ENCODE results near the gene NUBP1.

NUBP1 gene

DNA sequence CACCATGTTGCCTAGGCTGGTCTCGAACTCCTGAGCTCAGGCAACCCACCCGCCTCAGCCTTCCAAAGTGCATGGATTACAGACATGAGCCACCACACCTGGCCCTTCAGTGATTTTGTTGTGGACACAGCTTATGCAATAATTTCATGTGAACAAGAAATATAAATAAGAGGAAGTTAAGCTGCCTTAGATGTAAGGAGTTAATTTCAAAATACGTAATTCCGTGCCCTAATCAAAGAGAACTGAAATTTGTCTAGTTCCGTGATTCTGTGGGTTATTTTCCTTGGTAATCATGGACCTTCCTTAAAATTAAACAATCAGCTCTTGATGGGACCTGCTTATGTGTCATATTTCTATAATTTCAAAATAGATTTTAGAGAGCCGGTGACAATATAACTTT is 63.1 kb downstream of the NUBP1 start:
- Histone ChIP-seq H4K20me1 (ENCODE audit: insufficient read depth, low read length, poor library complexity, severe bottlenecking) (no peaks in the 10 kb centered on the region), H2AFZ (ENCODE audit: low read length) (no peak overlapping the region), H3K4me2 (ENCODE audit: low read depth, low read length, poor library complexity, severe bottlenecking) (no peak overlapping the region), H3K36me3 (ENCODE audit: insufficient read depth, low read length) (no peaks in the 10 kb centered on the region), H3K79me2 (ENCODE audit: insufficient read depth, low read length) (no peaks in the 10 kb centered on the region), H3K4me3 (ENCODE audit: low read length, poor library complexity, severe bottlenecking) (no peak overlapping the region), H3F3A (ENCODE audit: low read depth) (no peaks in the 10 kb centered on the region), H3K4me1 (ENCODE audit: insufficient read depth, low read length, poor library complexity, severe bottlenecking) (no peaks in the 10 kb centered on the region), H3K9me2 (replicated peaks; ENCODE audit: low read depth, low read length) (no peaks in the 10 kb centered on the region), H3K27me3 (ENCODE audit: insufficient read depth, low read length, poor library complexity, severe bottlenecking) (no peaks in the 10 kb centered on the region), H3K9ac (ENCODE audit: low read depth, low read length, poor library complexity, severe bottlenecking) (no peak overlapping the region), H3K9me3 (ENCODE audit: insufficient read depth, low read depth, low read length) (no peaks in the 10 kb centered on the region)
- TF ChIP-seq, protein P1, sequence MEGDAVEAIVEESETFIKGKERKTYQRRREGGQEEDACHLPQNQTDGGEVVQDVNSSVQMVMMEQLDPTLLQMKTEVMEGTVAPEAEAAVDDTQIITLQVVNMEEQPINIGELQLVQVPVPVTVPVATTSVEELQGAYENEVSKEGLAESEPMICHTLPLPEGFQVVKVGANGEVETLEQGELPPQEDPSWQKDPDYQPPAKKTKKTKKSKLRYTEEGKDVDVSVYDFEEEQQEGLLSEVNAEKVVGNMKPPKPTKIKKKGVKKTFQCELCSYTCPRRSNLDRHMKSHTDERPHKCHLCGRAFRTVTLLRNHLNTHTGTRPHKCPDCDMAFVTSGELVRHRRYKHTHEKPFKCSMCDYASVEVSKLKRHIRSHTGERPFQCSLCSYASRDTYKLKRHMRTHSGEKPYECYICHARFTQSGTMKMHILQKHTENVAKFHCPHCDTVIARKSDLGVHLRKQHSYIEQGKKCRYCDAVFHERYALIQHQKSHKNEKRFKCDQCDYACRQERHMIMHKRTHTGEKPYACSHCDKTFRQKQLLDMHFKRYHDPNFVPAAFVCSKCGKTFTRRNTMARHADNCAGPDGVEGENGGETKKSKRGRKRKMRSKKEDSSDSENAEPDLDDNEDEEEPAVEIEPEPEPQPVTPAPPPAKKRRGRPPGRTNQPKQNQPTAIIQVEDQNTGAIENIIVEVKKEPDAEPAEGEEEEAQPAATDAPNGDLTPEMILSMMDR (conservative IDR thresholded peaks at IDR 0.05; ENCODE audit: low read length), result no peak
- TF ChIP-seq EZH2phosphoT487 (IDR thresholded peaks at IDR 0.05; ENCODE audit: borderline replicate concordance), result no peak

DNA sequence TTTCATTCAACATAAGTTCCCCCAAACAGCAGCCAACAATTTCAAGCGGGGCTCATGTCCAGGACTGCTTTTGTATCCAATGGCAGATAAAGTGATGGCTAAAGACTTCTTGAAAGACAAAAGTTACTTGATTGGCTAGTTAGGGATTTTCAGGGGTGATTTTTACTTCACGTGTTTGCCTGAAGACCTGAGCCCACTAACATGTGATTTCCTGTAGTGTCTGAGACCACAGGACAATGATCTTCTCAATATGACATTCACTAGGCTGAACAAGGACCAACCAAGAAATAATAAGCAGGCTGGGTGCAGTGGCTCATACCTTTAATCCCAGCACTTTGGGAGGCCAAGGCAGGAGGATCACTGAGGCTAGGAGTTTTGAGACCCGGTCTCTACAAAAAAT is 64.6 kb downstream of the NUBP1 start:
- Histone ChIP-seq H3F3A (ENCODE audit: low read depth) (no peaks in the 10 kb centered on the region), H3K27me3 (ENCODE audit: insufficient read depth, low read length, poor library complexity, severe bottlenecking) (no peaks in the 10 kb centered on the region), H3K9me3 (ENCODE audit: insufficient read depth, low read depth, low read length) (no peaks in the 10 kb centered on the region), H4K20me1 (ENCODE audit: insufficient read depth, low read length, poor library complexity, severe bottlenecking) (no peaks in the 10 kb centered on the region), H3K79me2 (ENCODE audit: insufficient read depth, low read length) (no peaks in the 10 kb centered on the region), H3K9ac (ENCODE audit: low read depth, low read length, poor library complexity, severe bottlenecking) (no peak overlapping the region), H2AFZ (ENCODE audit: low read length) (no peak overlapping the region), H3K9me2 (replicated peaks; ENCODE audit: low read depth, low read length) (no peaks in the 10 kb centered on the region), H3K36me3 (ENCODE audit: insufficient read depth, low read length) (no peaks in the 10 kb centered on the region), H3K4me2 (ENCODE audit: low read depth, low read length, poor library complexity, severe bottlenecking) (no peak overlapping the region), H3K4me3 (ENCODE audit: low read length, poor library complexity, severe bottlenecking) (no peak overlapping the region), H3K4me1 (ENCODE audit: insufficient read depth, low read length, poor library complexity, severe bottlenecking) (no peaks in the 10 kb centered on the region)
- TF ChIP-seq EZH2phosphoT487 (IDR thresholded peaks at IDR 0.05; ENCODE audit: borderline replicate concordance), result no peak
- TF ChIP-seq, protein P1 (conservative IDR thresholded peaks at IDR 0.05; ENCODE audit: low read length), result no peak

DNA sequence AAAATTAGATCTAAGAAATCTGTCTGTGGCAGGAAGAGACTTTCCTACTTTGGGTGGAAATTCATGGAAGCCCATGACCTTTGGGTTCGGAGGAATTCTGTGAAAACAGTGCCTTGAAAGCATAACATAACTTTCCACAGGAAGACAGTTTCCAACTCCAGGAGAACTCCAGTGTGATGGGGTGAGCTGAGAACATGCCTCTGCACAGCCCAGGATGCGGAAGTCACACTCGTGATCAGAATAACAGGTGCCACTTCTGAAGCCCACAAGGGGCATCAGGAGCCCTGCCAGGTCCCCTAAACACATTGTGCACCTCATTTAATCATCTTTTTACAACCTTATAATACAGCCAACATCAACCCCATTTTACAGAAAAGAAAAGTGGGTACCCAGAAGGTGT is 65.2 kb downstream of the NUBP1 start:
- H3K9ac ChIP-seq (ENCODE audit: low read depth, low read length, poor library complexity, severe bottlenecking), result no peak overlapping the region
- no peaks in the 10 kb centered on the region for H3K4me1 ChIP-seq (ENCODE audit: insufficient read depth, low read length, poor library complexity, severe bottlenecking)
- H4K20me1 ChIP-seq (ENCODE audit: insufficient read depth, low read length, poor library complexity, severe bottlenecking), result no peaks in the 10 kb centered on the region
- H3K27me3 ChIP-seq (ENCODE audit: insufficient read depth, low read length, poor library complexity, severe bottlenecking), result no peaks in the 10 kb centered on the region
- no peaks in the 10 kb centered on the region for H3K79me2 ChIP-seq (ENCODE audit: insufficient read depth, low read length)
- no peak for TF ChIP-seq EZH2phosphoT487 (IDR thresholded peaks at IDR 0.05; ENCODE audit: borderline replicate concordance)
- TF ChIP-seq, protein P1 (conservative IDR thresholded peaks at IDR 0.05; ENCODE audit: low read length), result no peak
- no peak overlapping the region for H3K4me3 ChIP-seq (ENCODE audit: low read length, poor library complexity, severe bottlenecking)
- H3K9me3 ChIP-seq (ENCODE audit: insufficient read depth, low read depth, low read length), result no peaks in the 10 kb centered on the region
- no peaks in the 10 kb centered on the region for H3F3A ChIP-seq (ENCODE audit: low read depth)
- H2AFZ ChIP-seq (ENCODE audit: low read length), result no peak overlapping the region
- no peak overlapping the region for H3K4me2 ChIP-seq (ENCODE audit: low read depth, low read length, poor library complexity, severe bottlenecking)
- H3K9me2 ChIP-seq (replicated peaks; ENCODE audit: low read depth, low read length), result no peaks in the 10 kb centered on the region
- H3K36me3 ChIP-seq (ENCODE audit: insufficient read depth, low read length), result no peaks in the 10 kb centered on the region

Measured in Loucy (cell line).